NCI-H2196 (cell line): ENCODE data around the gene OSBPL2.

Experiments used
- DNase-seq: peaks from one replicate; lab custom pipeline; 2025; ENCODE audit not compliant: unreplicated experiment; lab: John Stamatoyannopoulos, UW

Gene OSBPL2

GRCh38 chr20:62321521-62321948 lies 83.2 kb downstream of the OSBPL2 start:
- no peak for DNase-seq

GRCh38 chr20:62321975-62322374 lies 83.7 kb downstream of the OSBPL2 start:
- no peak for DNase-seq

GRCh38 chr20:62322492-62323041 lies 84.2 kb downstream of the OSBPL2 start:
- no peak for DNase-seq

GRCh38 chr20:62323146-62323979 lies 85.0 kb downstream of the OSBPL2 start:
- DNase-seq: no peak

GRCh38 chr20:62323980-62324906 lies 85.9 kb downstream of the OSBPL2 start:
- DNase-seq: no peak

GRCh38 chr20:62325172-62325905 lies 87.0 kb downstream of the OSBPL2 start:
- DNase-seq: no peak

- no peak for DNase-seq
These were observed 88.2 kb downstream of the OSBPL2 start for GRCh38 chr20:62326559-62326958.

GRCh38 chr20:62326959-62327725 lies 88.8 kb downstream of the OSBPL2 start:
- no peak for DNase-seq

GRCh38 chr20:62327726-62328495 lies 89.6 kb downstream of the OSBPL2 start:
- DNase-seq: no peak

GRCh38 chr20:62328684-62329388 lies 90.5 kb downstream of the OSBPL2 start:
- no peak for DNase-seq

- no peak for DNase-seq
These were observed 91.4 kb downstream of the OSBPL2 start for GRCh38 chr20:62329389-62330377.

GRCh38 chr20:62330576-62331317 lies 92.4 kb downstream of the OSBPL2 start:
- DNase-seq: no peak

GRCh38 chr20:62331347-62331746 lies 93.0 kb downstream of the OSBPL2 start:
- no peak for DNase-seq

GRCh38 chr20:62332421-62332820 lies 94.1 kb downstream of the OSBPL2 start:
- DNase-seq: no peak

- DNase-seq: no peak
These were observed 94.9 kb downstream of the OSBPL2 start for GRCh38 chr20:62332989-62333819.
